HG02759 (cell line): Measurements from ENCODE around the gene NUTF2.

Experiments used
- ATAC-seq: cut with Tn5 transposase; IDR thresholded peaks from one replicate; pipeline ENCODE4 v1.9.1; 2021; ENCODE audit warnings: mild to moderate bottlenecking, moderate library complexity; ENCODE audit not compliant: unreplicated experiment

The NUTF2 gene

GRCh38 chr16:67846320-67847063, at the start of gene NUTF2:
Gene NUTF2 (plus strand): TSS chr16:67846933. CDS start chr16:67865131, 18,198 bp downstream.
- ATAC-seq, result peak; percentile 62

GRCh38 chr16:67800338-67800926, 46.3 kb upstream of the NUTF2 start:
- no peak for ATAC-seq

- ATAC-seq, result no peak
These were observed 45.5 kb upstream of the NUTF2 start for GRCh38 chr16:67801241-67801640.

- no peak for ATAC-seq
These were observed 44.9 kb upstream of the NUTF2 start for GRCh38 chr16:67801883-67802282.

- ATAC-seq, result no peak
These were observed 42.8 kb upstream of the NUTF2 start for GRCh38 chr16:67803894-67804293.

GRCh38 chr16:67804853-67805542, 41.7 kb upstream of the NUTF2 start:
- no peak for ATAC-seq

- ATAC-seq, result peak; percentile 0
These were observed 40.9 kb upstream of the NUTF2 start for GRCh38 chr16:67805718-67806427.

- ATAC-seq, result peak; percentile 90
These were observed 40.1 kb upstream of the NUTF2 start, which contains the start of the genes RANBP10 and TSNAXIP1 for GRCh38 chr16:67806428-67807147. Gene RANBP10 (minus strand): TSS chr16:67806560. CDS start chr16:67806536, 24 bp downstream. Gene TSNAXIP1 (plus strand): TSS chr16:67806889. CDS start chr16:67807150, 261 bp downstream.

GRCh38 chr16:67807148-67807682, 39.5 kb upstream of the NUTF2 start:
- ATAC-seq, result peak; percentile 1

GRCh38 chr16:67811899-67812298, 34.8 kb upstream of the NUTF2 start:
- ATAC-seq, result no peak

GRCh38 chr16:67814567-67814966, 32.2 kb upstream of the NUTF2 start:
- ATAC-seq, result no peak

- no peak for ATAC-seq
These were observed 26.0 kb upstream of the NUTF2 start for GRCh38 chr16:67820608-67821259.

GRCh38 chr16:67822511-67822910, 24.2 kb upstream of the NUTF2 start:
- no peak for ATAC-seq

- no peak for ATAC-seq
These were observed 21.6 kb upstream of the NUTF2 start for GRCh38 chr16:67825119-67825518.

- ATAC-seq, result no peak
These were observed 20.8 kb upstream of the NUTF2 start for GRCh38 chr16:67825906-67826305.

- ATAC-seq, result no peak
These were observed 18.1 kb upstream of the NUTF2 start for GRCh38 chr16:67828651-67829050.

- no peak for ATAC-seq
These were observed 13.7 kb upstream of the NUTF2 start for GRCh38 chr16:67833030-67833414.

GRCh38 chr16:67833415-67834241, 13.1 kb upstream of the NUTF2 start:
- peak; percentile 98 for ATAC-seq

- ATAC-seq, result no peak
These were observed 12.5 kb upstream of the NUTF2 start for GRCh38 chr16:67834242-67834614.
